GM18520 (cell line): Measurements from ENCODE around the gene PSMF1.
"Not testable (repeated sequence)": the region's sequence is repeated elsewhere in the genome, so short reads cannot be mapped to it uniquely, and the experiment has no call there.

Experiments used
- ATAC-seq: cut with Tn5 transposase; IDR thresholded peaks from one replicate; pipeline ENCODE4 v1.9.1; 2021; ENCODE audit not compliant: unreplicated experiment

PSMF1 gene

DNA sequence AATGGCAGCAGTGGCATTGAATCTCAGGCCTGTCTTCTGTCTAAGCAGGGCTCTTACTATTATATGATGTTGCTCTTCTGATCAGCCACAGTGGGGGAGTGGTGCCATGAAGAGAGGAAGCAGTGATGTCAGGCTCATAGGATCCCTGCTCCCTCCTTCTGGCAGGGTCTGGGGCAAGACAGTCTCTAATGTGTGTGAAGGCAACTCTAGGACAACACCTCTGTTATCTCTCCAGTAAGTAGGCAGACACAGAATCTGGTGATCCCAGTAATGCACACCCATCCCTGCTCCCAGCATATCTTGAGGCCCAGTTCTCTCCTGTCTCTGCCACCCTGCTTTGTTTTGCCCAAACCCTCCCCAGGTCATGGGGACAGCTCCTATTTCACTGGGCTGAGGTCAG lies 93.6 kb downstream of the PSMF1 start:
- no peak for ATAC-seq

DNA sequence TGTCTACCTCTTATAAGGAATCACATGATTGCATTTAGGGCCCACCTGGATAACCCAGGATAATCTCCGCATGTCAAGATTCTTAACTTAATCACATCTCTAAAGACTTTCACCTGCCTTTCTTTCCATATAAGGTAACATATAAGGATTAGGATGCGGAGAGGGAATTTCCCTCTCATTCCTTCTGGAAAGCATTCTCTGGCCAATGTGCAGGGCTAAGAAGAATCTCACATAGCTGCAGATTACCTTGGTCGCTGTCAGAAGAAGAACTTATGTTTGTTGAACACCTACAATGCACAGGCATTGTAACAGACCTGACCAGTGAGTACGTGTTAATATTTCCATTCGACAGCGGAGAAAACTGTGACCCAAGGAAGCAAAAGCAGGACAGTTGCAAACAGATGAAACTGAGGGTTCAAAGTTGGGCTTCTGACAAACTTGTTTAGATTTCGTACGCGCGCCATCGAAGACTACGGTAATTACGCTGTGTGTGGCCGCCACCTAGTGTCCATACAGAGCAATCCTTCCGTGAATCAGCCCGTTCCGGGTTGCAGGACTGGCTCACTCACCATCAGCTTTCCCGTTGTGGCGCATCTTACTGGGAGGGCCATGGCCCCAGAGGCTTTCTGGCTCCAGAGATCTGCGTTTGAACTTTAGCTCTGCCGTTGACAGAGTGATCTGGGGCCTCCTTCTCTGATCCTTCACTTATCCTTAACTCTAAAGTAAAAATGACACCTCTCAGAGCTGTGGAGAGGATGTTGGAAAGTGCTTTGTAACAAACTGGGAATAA lies 94.4 kb downstream of the PSMF1 start:
- peak; percentile 58 for ATAC-seq

DNA sequence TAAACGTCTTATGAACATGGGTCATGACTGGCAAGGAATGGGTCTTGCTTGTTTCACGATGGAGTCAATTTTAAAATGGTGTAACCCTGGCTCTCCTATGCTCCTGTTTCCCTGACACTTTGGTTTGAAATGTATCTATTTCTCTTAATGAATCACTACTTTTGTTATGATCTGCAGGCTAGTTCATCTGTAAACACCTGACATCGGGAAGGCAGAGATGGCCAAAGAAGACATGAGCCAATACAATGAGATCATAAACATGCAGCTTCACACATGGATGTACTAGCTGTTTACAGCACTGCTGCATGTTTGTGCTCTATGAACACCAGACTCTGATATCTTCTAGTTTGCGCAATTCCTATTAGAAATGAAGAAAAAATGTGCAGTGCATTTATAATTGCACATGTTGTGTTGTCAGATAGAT lies 96.4 kb downstream of the PSMF1 start:
- ATAC-seq: no peak

GRCh38 chr20:1215386-1216170 lies 97.2 kb downstream of the PSMF1 start:
- ATAC-seq: no peak

DNA sequence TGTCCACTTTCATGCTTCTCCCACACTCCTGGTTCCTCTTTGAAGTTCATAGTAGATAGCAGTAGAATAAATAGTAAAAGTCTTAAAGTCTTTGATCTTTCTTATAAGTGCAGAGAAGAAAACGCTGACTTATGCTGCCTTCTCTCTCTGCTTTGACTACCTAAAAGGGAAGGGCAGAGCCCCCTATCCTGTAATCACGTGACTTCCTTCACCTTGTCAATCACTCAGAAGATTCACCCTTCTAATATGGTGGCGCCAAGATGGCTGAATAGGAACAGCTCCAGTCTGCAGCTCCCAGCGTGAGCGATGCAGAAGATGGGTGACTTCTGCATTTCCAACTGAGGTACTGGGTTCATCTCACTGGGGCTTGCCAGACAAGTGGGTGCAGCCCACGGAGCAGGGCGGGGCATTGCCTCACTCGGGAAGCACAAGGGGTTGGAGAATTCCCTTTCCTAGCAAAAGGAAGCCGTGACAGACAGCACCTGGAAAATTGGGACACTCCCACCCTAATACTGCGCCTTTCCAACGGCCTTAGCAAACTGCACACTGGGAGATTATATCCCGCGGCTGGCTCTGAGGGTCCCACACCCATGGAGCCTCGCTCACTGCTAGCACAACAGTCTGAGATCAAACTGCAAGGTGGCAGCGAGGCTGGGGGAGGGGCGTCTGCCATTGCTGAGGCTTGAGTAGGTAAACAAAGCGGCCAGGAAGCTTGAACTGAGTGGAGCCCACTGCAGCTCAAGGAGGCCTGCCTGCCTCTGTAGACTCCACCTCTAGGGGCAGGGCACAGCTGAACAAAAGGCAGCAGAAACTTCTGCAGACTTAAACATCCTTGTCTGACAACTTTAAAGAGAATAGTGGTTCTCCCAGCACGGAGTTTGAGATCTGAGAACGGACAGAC lies 98.4 kb downstream of the PSMF1 start:
- not testable (repeated sequence) for ATAC-seq
